Lower leg skin (tissue), 4 donors: Measurements from ENCODE around the gene KCNB1. TPM values are rescaled to one million over a fixed set of nuclear protein-coding genes. Genes with fewer than 3 reads are reported as not detected.

Source experiments
- DNase-seq, 2 donors: peaks; one replicate each; pipeline ENCODE4 v3.0.0-alpha.2; 2019; ENCODE audit warnings: low spot score in 2 of 2
- H3K4me3 ChIP-seq: fragments of 200-600 bp; sonication (generic); 2 replicates; pipeline ENCODE4 v1.5.1; 2017; ENCODE audit warnings: mild to moderate bottlenecking, low read depth; ENCODE audit not compliant: poor library complexity, severe bottlenecking
- POLR2A ChIP-seq, 2 donors: fragments of 450-650 bp; IDR thresholded peaks; one replicate each; pipeline ENCODE4 v1.6.1; 2016 to 2017; ENCODE audit warnings: antibody characterized with exemption in 2 of 2, mild to moderate bottlenecking in 1 of 2, moderate library complexity in 1 of 2
- WGBS, 2 donors: methylation state at CpG; one replicate each; pipeline ENCODE4 v1.1.5; 2018; 5-methylcytosine and 5-hydroxymethylcytosine counted together
- intact Hi-C: fragments of 100-400 bp; cut with DNase I; formaldehyde crosslinking; loops from one replicate; pipeline ENCODE4 v1.15.0; 2023; ENCODE audit warnings: low total_unique reads
- total RNA-seq, 4 donors: library from RNA; depleted of rRNA; stranded (reverse); fragments of >200 nt; gene quantifications; one replicate each; pipeline ENCODE4 v1.1.0, GENCODE V29; 2016
- TF ChIP-seq, protein P1 (sequence below), 3 donors: fragments of 450-650 bp; IDR thresholded peaks; one replicate each; pipeline ENCODE4 v1.5.1; 2016; ENCODE audit warnings: antibody characterized with exemption in 3 of 3, mild to moderate bottlenecking in 3 of 3, moderate library complexity in 2 of 3

Gene KCNB1
- total RNA-seq, 4 donors from 2014 or later, result 0.30 to 5.2 (median 0.81) TPM

DNA sequence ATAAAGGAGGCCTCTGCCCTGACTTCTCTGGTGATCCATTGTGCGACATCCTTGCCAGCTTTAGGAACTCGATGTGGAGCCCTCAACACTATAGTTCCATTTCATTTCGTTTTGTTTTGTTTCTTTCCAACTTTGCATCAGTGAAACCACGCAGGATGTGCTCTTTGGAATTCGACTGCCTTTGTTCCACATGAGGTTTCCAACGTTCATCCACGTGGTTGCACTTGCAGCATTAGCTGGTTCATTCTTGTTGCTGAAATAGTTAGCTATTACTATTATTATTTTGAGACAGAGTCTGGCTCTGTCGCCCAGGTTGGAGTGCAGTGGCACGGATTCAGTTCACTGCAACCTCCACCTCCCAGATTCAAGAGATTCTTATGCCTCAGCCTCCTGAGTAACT lies 143.3 kb downstream of the KCNB1 start:
- no peak overlapping the region for H3K4me3 ChIP-seq
- no peak for DNase-seq
- intact Hi-C loops, result loop anchor here (5.0 kb wide), 1 partner anchor 193 kb away; no protein-coding TSS in a partner anchor
- WGBS, 2 donors, result 64 to 66% methylated on average over 9 of the region's 9 CpGs
- TF ChIP-seq, protein P1, sequence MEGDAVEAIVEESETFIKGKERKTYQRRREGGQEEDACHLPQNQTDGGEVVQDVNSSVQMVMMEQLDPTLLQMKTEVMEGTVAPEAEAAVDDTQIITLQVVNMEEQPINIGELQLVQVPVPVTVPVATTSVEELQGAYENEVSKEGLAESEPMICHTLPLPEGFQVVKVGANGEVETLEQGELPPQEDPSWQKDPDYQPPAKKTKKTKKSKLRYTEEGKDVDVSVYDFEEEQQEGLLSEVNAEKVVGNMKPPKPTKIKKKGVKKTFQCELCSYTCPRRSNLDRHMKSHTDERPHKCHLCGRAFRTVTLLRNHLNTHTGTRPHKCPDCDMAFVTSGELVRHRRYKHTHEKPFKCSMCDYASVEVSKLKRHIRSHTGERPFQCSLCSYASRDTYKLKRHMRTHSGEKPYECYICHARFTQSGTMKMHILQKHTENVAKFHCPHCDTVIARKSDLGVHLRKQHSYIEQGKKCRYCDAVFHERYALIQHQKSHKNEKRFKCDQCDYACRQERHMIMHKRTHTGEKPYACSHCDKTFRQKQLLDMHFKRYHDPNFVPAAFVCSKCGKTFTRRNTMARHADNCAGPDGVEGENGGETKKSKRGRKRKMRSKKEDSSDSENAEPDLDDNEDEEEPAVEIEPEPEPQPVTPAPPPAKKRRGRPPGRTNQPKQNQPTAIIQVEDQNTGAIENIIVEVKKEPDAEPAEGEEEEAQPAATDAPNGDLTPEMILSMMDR (IDR thresholded peaks at IDR 0.05), result no peak
- no peak for TF ChIP-seq POLR2A (IDR thresholded peaks at IDR 0.05)

DNA sequence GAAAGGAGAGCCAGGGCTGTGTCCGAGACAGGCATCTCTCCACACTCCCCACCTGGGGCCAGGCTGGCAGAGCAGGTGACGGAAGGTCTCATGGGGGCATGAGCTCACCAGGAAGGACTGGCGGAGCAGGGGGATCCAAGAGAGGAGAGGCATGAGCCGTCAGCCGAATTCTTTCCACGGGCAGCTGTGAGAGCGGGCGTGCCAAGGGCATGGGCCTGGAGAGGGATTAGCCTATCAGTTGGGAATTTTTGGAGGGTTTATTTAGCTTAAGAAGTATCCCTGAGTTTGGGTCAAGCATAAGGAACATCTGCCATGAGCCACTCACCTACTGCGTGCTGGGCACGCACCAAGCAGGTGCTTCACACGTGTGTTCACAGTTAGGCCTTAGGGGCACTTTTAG lies 144.4 kb downstream of the KCNB1 start:
- no peak for TF ChIP-seq POLR2A (IDR thresholded peaks at IDR 0.05)
- TF ChIP-seq, protein P1 (IDR thresholded peaks at IDR 0.05), result no peak
- intact Hi-C loops, result loop anchor here (5.0 kb wide), 1 partner anchor 194 kb away; no protein-coding TSS in a partner anchor
- H3K4me3 ChIP-seq, result no peak overlapping the region
- no peak for DNase-seq
- WGBS, 2 donors, result 93 to 95% methylated on average over 11 of the region's 11 CpGs

DNA sequence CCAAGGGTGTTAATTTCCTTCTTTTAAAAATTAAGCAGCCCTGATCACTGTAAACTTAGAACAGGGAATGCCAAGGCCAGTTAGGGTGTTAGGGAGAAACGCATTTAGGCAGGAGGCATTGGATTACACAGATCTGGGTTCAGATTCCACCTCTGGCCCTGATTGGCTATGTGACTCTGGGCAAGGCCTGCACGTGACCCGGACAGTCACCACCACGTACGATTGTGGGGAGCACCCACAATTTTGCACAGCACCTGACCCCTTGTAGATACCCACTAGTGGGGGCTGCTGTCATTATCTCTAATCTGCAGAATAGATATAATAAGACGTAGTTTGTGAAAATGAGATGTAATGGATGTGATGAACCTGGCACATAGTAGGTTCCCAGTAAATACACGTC lies 145.1 kb downstream of the KCNB1 start:
- no peak for DNase-seq
- TF ChIP-seq POLR2A (IDR thresholded peaks at IDR 0.05), result no peak
- TF ChIP-seq, protein P1 (IDR thresholded peaks at IDR 0.05), result no peak
- intact Hi-C loops, result loop anchor here (5.0 kb wide), 1 partner anchor 195 kb away; no protein-coding TSS in a partner anchor
- H3K4me3 ChIP-seq, result no peak overlapping the region
- 74 to 80% methylated on average over 7 of the region's 7 CpGs for WGBS, 2 donors

DNA sequence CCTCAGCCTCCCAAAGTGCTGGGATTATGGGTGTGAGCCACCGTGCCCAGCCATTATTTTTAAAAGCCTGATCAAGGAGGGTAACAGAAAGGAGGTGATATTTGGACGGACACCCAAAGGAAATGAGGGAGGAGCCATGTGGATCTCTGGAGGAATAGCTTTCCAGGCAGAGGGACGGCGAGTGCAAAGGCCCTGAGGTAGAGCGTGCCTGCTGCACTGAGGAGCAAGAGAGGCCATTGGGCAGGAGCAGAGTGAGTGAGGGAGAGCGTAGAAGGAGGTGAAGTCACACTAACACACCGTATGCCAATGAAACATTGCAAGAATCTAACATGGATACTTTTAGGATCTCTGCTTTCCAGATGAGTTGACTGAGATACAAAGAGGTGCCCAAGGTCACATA lies 145.7 kb downstream of the KCNB1 start:
- WGBS, 2 donors, result 79 to 81% methylated on average over 7 of the region's 7 CpGs
- TF ChIP-seq POLR2A (IDR thresholded peaks at IDR 0.05), result no peak
- TF ChIP-seq, protein P1 (IDR thresholded peaks at IDR 0.05), result no peak
- no peak overlapping the region for H3K4me3 ChIP-seq
- DNase-seq, result no peak
- intact Hi-C loops, result loop anchor here (5.0 kb wide), 1 partner anchor 196 kb away; no protein-coding TSS in a partner anchor

DNA sequence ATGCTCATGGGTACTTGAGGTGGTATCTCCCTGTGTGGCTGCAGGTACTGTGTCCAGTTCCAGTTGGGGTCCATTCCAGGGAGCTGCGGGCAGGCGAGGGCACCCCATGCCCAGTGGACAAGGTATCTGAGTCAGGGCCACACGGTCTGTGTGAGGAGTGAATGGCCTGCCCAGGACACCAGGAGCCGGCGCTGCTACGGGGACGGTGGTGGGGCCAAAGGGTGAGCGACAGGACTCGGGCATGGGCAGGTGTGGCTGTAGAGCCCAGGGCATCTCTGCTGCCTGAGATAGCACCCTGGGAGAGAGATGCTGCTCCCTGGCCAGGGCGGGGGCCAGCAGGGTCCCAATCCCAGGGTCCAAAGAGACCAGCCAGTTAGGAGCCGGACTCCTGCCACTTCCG lies 147.0 kb downstream of the KCNB1 start:
- H3K4me3 ChIP-seq, result no peak overlapping the region
- TF ChIP-seq, protein P1 (IDR thresholded peaks at IDR 0.05), result no peak
- no peak for TF ChIP-seq POLR2A (IDR thresholded peaks at IDR 0.05)
- 95 to 98% methylated on average over 8 to 9 of the region's 12 CpGs for WGBS, 2 donors
- intact Hi-C loops, result loop anchor here (5.0 kb wide), 1 partner anchor 197 kb away; no protein-coding TSS in a partner anchor
- DNase-seq, result no peak
